ENCODE data around the gene CBARP. TPM values are rescaled to one million over a fixed set of nuclear protein-coding genes. Genes with fewer than 3 reads are reported as not detected.

CBARP gene
- total and polyA plus RNA-seq, 2 of the 13 experiments (the other 11 are each of a cell fraction or from before 2014, with no cell fraction given): 1.2 to 1.4 TPM

- TF ChIP-seq ZBTB40 (IDR thresholded peaks at IDR 0.05): no peak
- TF ChIP-seq ZBTB40 (CRISPR knock-in tag; IDR thresholded peaks at IDR 0.05): no peak
- TF ChIP-seq FOSL1 (CRISPR knock-in tag; IDR thresholded peaks at IDR 0.05; ENCODE audit: borderline replicate concordance): no peak
- no peak for TF ChIP-seq ZNF704 (CRISPR knock-in tag; IDR thresholded peaks at IDR 0.05; ENCODE audit: borderline replicate concordance)
- TF ChIP-seq MAX (IDR thresholded peaks at IDR 0.05): peak; percentile 82
- no peak for TF ChIP-seq FLYWCH1 (CRISPR knock-in tag; IDR thresholded peaks at IDR 0.05)
- TF ChIP-seq ZNF547 (CRISPR knock-in tag; IDR thresholded peaks at IDR 0.05): no peak
- TF ChIP-seq ARID5B (CRISPR knock-in tag; IDR thresholded peaks at IDR 0.05): no peak
- no peak for TF ChIP-seq ZNF512 (CRISPR knock-in tag; IDR thresholded peaks at IDR 0.05)
- no peak for TF ChIP-seq IRX3 (CRISPR knock-in tag; IDR thresholded peaks at IDR 0.05; ENCODE audit: borderline replicate concordance, low read depth)
- TF ChIP-seq JUNB (CRISPR knock-in tag; IDR thresholded peaks at IDR 0.05; ENCODE audit: borderline replicate concordance): no peak
- TF ChIP-seq NFYC (CRISPR knock-in tag; IDR thresholded peaks at IDR 0.05): no peak
Observed at GRCh38 chr19:1284293-1284978, 46.6 kb upstream of the CBARP start (continued).
